GM18508 (cell line): ENCODE results near the gene LAMP1.
"Not testable (repeated sequence)": the region's sequence is repeated elsewhere in the genome, so short reads cannot be mapped to it uniquely, and the experiment has no call there.

Experiments used
- ATAC-seq: cut with Tn5 transposase; IDR thresholded peaks from one replicate; pipeline ENCODE4 v1.9.1; 2021; ENCODE audit warnings: moderate number of reproducible peaks; ENCODE audit not compliant: insufficient read depth, unreplicated experiment

The LAMP1 gene

DNA sequence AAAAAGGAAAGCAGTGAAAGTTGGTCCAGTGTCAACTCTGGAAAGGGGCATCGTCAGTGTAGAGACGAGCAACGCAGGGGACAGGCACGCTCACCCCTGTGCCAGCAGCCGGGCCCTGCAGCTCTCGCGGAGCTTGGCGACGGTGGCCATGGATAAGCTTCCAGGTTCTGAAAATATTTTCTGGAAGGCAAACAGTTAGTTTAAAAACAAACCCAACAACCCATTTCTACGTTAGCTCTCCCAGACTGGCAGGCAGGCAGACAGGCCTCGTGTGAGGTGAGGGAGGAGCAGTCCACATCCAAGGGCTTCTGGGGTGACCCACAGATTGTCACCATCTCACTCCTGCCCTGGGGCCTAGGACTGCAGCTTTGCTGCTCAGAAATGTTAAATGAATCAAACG is 27.4 kb downstream of the LAMP1 start:
- no peak for ATAC-seq

GRCh38 chr13:113325779-113326178 is 28.7 kb downstream of the LAMP1 start:
- ATAC-seq: no peak

GRCh38 chr13:113327391-113327765 is 30.3 kb downstream of the LAMP1 start:
- no peak for ATAC-seq

GRCh38 chr13:113327766-113328471 is 30.9 kb downstream of the LAMP1 start:
- ATAC-seq: no peak

GRCh38 chr13:113328851-113329250 is 31.8 kb downstream of the LAMP1 start:
- no peak for ATAC-seq

GRCh38 chr13:113329656-113330312 is 32.7 kb downstream of the LAMP1 start:
- no peak for ATAC-seq

- no peak for ATAC-seq
Observed at GRCh38 chr13:113332615-113333014, 35.6 kb downstream of the LAMP1 start.

DNA sequence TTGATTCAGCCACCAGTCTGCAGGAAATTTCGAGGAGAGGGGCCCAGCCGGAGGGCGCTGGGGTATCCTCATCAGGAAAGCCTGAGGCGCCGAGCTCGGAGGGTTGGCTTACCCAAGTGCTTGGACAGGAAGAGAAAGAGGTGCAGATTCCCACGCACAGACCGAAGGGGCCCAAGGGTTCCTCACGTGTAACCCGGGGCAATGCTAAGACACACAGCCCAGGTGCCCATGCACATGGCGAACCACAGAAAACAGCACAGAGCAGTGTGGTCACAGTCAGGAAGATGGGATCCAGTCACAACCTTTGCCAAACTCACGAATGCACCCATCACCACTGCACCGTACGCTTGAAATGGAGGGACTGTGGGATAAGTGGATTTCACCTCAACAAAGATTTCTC is 36.0 kb downstream of the LAMP1 start:
- ATAC-seq: no peak

DNA sequence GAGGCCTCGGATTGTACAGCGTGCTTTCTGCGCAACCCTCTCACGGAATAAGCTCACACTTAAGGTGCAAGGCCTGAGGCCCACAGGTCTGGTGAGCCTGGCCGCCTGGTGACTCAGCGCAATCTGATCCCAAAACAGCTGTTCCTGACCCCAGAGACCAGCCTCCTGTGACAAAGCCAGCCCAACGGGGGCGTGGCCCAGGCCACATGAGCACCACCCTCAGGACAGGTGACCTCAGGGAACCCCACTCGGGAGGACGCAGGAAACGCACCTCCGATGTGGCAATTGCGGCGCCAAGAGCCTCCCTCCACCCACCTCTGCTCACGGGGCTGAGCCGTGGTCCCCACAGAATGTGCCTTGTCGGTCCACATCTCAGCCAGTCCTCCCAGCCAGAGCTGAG is 40.5 kb downstream of the LAMP1 start:
- no peak for ATAC-seq

- ATAC-seq: no peak
Observed at GRCh38 chr13:113337976-113338375, 40.9 kb downstream of the LAMP1 start.

- no peak for ATAC-seq
Observed at GRCh38 chr13:113338451-113338850, 41.4 kb downstream of the LAMP1 start.

DNA sequence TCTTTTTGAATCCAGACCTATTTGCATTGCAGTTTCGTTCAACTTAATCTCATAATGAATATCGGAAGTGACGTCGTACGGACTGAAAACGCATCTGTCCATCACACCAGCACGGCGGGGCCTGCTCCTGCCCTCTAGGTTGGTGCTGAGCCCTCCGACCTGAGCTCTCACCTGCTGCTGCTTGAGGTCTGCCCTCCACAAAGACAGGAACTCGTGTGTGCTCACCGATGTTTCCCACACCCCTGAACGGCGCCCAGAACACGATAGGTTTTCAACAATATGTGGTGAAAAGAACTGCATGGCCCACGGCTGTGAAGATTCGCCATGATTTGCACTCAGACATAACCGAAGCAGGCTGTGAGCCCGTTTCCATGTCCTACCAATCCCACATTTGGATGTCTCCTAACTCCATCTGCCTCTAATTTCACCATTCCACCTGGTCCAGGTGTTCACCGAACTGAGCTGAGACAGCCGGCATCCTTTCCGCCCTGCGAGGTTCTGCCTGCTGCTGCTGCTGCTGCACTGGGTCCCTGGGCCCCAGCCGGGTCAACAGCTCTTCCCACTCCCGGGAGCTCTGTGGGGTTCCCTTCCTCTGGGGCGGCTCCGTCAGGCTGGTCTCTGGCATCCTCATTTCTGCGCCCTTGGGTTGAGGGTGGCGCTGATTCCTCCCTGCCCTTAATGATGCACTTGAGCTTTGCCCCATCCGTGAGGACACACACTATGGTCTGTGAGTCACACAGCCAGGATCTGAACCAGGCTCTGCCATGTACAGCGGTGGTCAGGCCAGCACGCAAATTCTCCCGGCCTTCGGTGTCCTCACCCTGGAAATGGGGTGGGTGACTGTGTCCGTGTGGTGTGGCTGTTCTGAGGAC is 46.0 kb downstream of the LAMP1 start:
- ATAC-seq: no peak

DNA sequence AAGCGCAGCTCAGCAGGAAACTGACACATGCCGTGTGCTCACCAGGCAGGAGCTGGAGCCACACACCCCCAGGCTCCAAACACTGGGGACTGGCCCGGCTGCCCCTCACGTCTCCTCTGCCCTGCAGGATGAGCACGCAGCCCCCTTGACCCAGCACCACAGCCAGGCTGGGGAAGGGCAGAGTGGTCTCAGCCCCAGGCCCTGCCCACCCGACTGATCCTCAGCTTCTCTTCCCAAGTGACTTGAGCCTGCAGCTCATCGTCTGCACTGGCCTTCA is 46.6 kb downstream of the LAMP1 start:
- ATAC-seq: no peak

DNA sequence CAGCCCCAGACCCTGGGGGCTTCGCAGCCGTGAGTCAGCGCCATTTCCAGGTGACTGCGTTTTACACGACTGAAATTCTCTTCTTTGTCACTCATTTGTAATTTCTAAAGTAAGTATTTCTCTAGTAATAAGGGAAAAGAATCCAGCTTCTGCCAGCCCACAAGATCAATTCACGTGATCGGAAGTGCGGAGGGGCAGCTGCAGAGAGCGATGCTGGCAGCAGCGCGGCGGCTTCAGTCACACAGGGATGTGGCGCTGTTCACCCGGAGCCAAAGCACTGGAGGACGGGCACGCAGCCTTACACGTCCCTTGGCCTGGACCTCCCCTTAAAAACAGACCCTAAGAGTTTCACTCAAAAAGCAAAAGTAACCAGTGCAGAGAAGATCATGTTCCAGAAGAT is 48.4 kb downstream of the LAMP1 start:
- no peak for ATAC-seq

DNA sequence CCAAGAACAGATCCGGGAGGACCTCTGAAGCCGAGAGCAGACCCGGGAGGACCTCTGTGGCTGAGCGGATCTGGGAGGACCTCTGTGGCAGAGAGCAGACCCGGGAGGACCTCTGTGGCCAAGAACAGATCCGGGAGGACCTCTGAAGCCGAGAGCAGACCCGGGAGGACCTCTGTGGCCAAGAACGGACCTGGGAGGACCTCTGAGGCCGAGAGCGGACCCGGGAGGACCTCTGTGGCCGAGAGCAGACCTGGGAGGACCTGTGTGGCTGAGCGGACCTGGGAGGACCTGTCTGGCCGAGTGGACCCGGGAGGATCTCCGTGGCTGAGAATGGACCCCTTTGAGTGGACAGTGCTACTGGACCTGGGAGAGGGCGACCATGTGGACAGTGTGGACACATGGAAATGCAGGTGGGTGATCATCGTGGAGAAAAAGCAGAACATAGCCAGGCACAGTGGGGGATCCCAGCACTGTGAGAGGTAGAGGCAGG is 50.7 kb downstream of the LAMP1 start:
- not testable (repeated sequence) for ATAC-seq

DNA sequence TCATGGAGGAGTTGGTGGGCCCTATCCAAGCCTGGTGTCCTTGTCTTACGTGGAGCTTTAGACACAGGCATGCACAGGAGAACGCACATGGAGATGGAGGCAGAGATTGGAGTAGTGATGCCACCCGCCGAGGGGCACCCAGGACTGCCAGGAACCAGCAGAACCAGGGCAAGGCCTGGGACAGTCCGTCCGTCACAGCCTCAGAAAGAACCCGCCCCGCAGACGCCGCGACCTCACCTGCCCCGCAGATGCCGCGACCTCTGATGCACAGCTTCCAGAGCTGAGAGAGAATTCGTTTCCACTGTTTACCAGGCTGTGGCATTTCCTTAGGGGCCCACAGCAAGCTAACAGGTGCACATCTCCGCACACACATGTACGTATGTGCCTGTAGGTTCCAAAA is 51.6 kb downstream of the LAMP1 start:
- no peak for ATAC-seq

DNA sequence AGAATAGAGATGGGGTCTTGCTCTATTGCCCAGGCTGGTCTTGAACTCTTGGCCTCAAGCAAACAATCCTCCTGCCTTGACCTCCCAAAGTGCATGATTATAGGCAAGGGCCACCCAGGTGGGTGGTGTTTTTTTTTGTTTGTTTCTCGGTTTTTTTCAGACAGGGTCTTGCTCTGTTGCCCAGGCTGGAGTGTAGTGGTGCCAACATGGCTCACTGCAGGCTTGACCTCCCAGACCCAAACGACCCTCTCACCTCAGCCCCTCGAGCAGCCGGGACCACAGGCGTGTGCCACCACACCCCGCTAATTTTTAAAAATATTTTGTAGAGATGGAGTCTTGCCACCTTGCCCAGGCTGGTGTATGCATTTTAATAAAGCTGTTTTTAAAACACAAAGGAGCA is 52.0 kb downstream of the LAMP1 start:
- no peak for ATAC-seq

- ATAC-seq: no peak
Observed at GRCh38 chr13:113349491-113349890, 52.5 kb downstream of the LAMP1 start.

GRCh38 chr13:113350065-113350937 is 53.3 kb downstream of the LAMP1 start:
- no peak for ATAC-seq

DNA sequence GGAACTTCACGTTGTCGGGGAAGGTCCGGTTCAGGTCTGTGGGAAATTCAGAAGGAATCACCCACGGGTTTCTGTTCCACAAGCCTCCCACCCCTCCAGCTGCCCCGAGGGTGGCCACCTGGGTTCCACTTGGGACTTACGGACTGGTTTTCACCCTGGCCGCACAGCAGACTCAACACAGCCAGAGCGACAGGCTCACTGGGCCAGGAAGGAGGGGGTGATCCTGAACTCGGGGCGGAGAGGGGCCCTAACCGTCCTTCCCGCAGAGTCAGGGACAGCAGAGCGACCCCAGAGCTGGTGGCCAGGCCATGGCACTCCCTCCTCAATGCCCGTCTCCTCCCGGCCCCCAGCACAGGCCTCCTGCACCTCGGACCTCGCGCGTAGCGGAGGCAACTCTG is 53.9 kb downstream of the LAMP1 start:
- no peak for ATAC-seq
